GM18861 (cell line): Measurements from ENCODE around the gene PCBP4.

ENCODE experiments used
- ATAC-seq: cut with Tn5 transposase; IDR thresholded peaks from one replicate; pipeline ENCODE4 v1.9.1; 2021; ENCODE audit not compliant: unreplicated experiment

The PCBP4 gene

GRCh38 chr3:51955893-51956770 is 11.1 kb downstream of the PCBP4 start:
- ATAC-seq: no peak

GRCh38 chr3:51955175-51955892 is 11.9 kb downstream of the PCBP4 start, which contains the start of gene GPR62:
GPR62 (plus strand) TSS chr3:51955381; CDS start chr3:51955653, 272 bp downstream.
- ATAC-seq: no peak

- no peak for ATAC-seq
Measured at GRCh38 chr3:51954713-51955112, 12.5 kb downstream of the PCBP4 start.

GRCh38 chr3:51954105-51954504 is 13.1 kb downstream of the PCBP4 start:
- no peak for ATAC-seq

- no peak for ATAC-seq
Measured at GRCh38 chr3:51953445-51953844, 13.8 kb downstream of the PCBP4 start.

GRCh38 chr3:51950899-51951298 is 16.4 kb downstream of the PCBP4 start:
- no peak for ATAC-seq

- no peak for ATAC-seq
Measured at GRCh38 chr3:51949121-51949520, 18.1 kb downstream of the PCBP4 start.

- no peak for ATAC-seq
Measured at GRCh38 chr3:51948016-51948580, 19.2 kb downstream of the PCBP4 start.

- ATAC-seq: no peak
Measured at GRCh38 chr3:51947215-51947900, 19.9 kb downstream of the PCBP4 start.

- no peak for ATAC-seq
Measured at GRCh38 chr3:51946796-51947195, 20.5 kb downstream of the PCBP4 start.

- ATAC-seq: no peak
Measured at GRCh38 chr3:51945926-51946705, 21.1 kb downstream of the PCBP4 start.

- ATAC-seq: no peak
Measured at GRCh38 chr3:51945031-51945840, 22.0 kb downstream of the PCBP4 start.

GRCh38 chr3:51944451-51945021 is 22.7 kb downstream of the PCBP4 start:
- no peak for ATAC-seq

- no peak for ATAC-seq
Measured at GRCh38 chr3:51943451-51944391, 23.5 kb downstream of the PCBP4 start.

- no peak for ATAC-seq
Measured at GRCh38 chr3:51942603-51943450, 24.4 kb downstream of the PCBP4 start.

- ATAC-seq: peak; percentile 89
Measured at GRCh38 chr3:51941798-51942602, 25.3 kb downstream of the PCBP4 start, which contains the start of the genes PARP3 and RRP9. PARP3 (plus strand) TSS chr3:51942363; CDS start chr3:51943356, 993 bp downstream. RRP9 (minus strand) TSS chr3:51941904; CDS start chr3:51941867, 37 bp downstream.
